OCI-LY7 (cell line): ENCODE results near the gene ALDH1L2. TPM values are rescaled to one million over a fixed set of nuclear protein-coding genes. Genes with fewer than 3 reads are reported as not detected.

Source experiments
- BruUV-seq: library from RNA; stranded (reverse); fragments of 400-500 nt; replicated peaks from 2 replicates; lab custom pipeline; 2021; lab: Mats Ljungman, UMichigan
- CTCF ChIA-PET: fragments of 300-600 bp; sonication (Branson Sonifier 250); formaldehyde crosslinking; loops from one replicate; lab custom pipeline; 2022; ENCODE audit warnings: antibody characterized with exemption; ENCODE audit not compliant: unreplicated experiment; lab: Charles Lee
- POLR2A ChIA-PET: fragments of 300-600 bp; sonication (Branson Sonifier 250); formaldehyde crosslinking; loops from one replicate; lab custom pipeline; 2022; ENCODE audit warnings: antibody characterized with exemption; lab: Charles Lee
- DNase-seq: peaks from one replicate; pipeline ENCODE4 v3.0.0-alpha.2; 2015; ENCODE audit warnings: low spot score
- H2AFZ ChIP-seq: fragments of 200-600 bp; sonication (generic), shearing (Covaris generic); 2 replicates; pipeline ENCODE4 v1.6.1; 2014; ENCODE audit warnings: mild to moderate bottlenecking, antibody characterized with exemption, low read length, moderate library complexity
- H3K27ac ChIP-seq: fragments of 200-600 bp; sonication (generic); 2 replicates; pipeline ENCODE4 v1.5.1; 2014; ENCODE audit warnings: mixed run types, low read depth, mild to moderate bottlenecking, moderate library complexity, low read length, inconsistent platforms; ENCODE audit not compliant: poor library complexity, severe bottlenecking
- H3K36me3 ChIP-seq: fragments of 200-600 bp; sonication (generic); 2 replicates; pipeline ENCODE4 v1.6.1; 2014; ENCODE audit warnings: mild to moderate bottlenecking, antibody characterized with exemption, low read length, moderate library complexity, mixed read lengths; ENCODE audit not compliant: insufficient read depth
- H3K4me1 ChIP-seq: fragments of 200-600 bp; sonication (generic); 2 replicates; pipeline ENCODE4 v1.5.1; 2014; ENCODE audit warnings: mild to moderate bottlenecking, low read length; ENCODE audit not compliant: insufficient read depth, poor library complexity, severe bottlenecking
- H3K4me2 ChIP-seq: fragments of 200-600 bp; sonication (generic); 2 replicates; pipeline ENCODE4 v1.6.1; 2014; ENCODE audit warnings: mild to moderate bottlenecking, low read length
- H3K4me3 ChIP-seq: fragments of 200-600 bp; sonication (generic); 2 replicates; pipeline ENCODE4 v1.5.1; 2014; ENCODE audit warnings: mild to moderate bottlenecking, low read depth, low read length; ENCODE audit not compliant: poor library complexity, severe bottlenecking
- H3K79me2 ChIP-seq: fragments of 200-600 bp; sonication (generic); 2 replicates; pipeline ENCODE4 v1.6.1; 2016; ENCODE audit warnings: low read depth, mild to moderate bottlenecking, low read length, moderate library complexity, mixed read lengths; ENCODE audit not compliant: insufficient read depth
- H3K9me2 ChIP-seq: fragments of 200-600 bp; sonication (generic); 2 replicates; pipeline ENCODE4 v1.6.1; 2016; ENCODE audit warnings: mild to moderate bottlenecking, low read length, mixed read lengths; ENCODE audit not compliant: insufficient read depth
- H3K9me3 ChIP-seq: fragments of 200-600 bp; sonication (generic); 2 replicates; pipeline ENCODE4 v1.6.1; 2014; ENCODE audit warnings: mild to moderate bottlenecking, mixed run types, low read length, mixed read lengths
- H4K20me1 ChIP-seq: fragments of 200-600 bp; sonication (generic); 2 replicates; pipeline ENCODE4 v1.6.1; 2014; ENCODE audit warnings: mild to moderate bottlenecking, antibody characterized with exemption, low read length, moderate library complexity, mixed read lengths; ENCODE audit not compliant: insufficient read depth
- CTCF ChIP-seq: fragments of 200-600 bp; sonication (generic); conservative IDR thresholded peaks from 2 replicates; pipeline ENCODE4 v1.5.1; 2014; ENCODE audit warnings: mild to moderate bottlenecking, antibody characterized with exemption, low read length, moderate library complexity, mixed read lengths
- EZH2phosphoT487 ChIP-seq: fragments of 200-600 bp; sonication (generic); IDR thresholded peaks from 2 replicates; pipeline ENCODE4 v1.6.1; 2018; ENCODE audit warnings: low read depth, borderline replicate concordance, mild to moderate bottlenecking, mixed run types, antibody characterized with exemption, low read length, moderate library complexity, mixed read lengths
- intact Hi-C: fragments of 100-400 bp; cut with micrococcal nuclease; formaldehyde crosslinking; loops from one replicate; pipeline ENCODE4 v1.10.0; 2022; ENCODE audit not compliant: unreplicated experiment
- total RNA-seq, 2 experiments: library from RNA; depleted of rRNA in 1 of 2; stranded (reverse); fragments of >200 nt in 1 of 2; shearing (Covaris generic) in 1 of 2; gene quantifications; 2 replicates each; pipeline ENCODE4 v1.2.3, GENCODE V29; 2014 to 2022

ALDH1L2 gene
- total RNA-seq, 2 experiments from 2014 or later: 0.25 TPM; not detected in 1

- H3K9me3 ChIP-seq: peaks cover 19% of the 10 kb centered on the region; the same call in 1 of the 2 replicates
- DNase-seq: peak; percentile 67
- H2AFZ ChIP-seq: no peak overlapping the region; the same call in 1 of the 2 replicates
- H3K4me3 ChIP-seq: peak overlapping the region; percentile 99
- CTCF ChIA-PET: no interaction called here
- H3K79me2 ChIP-seq: peaks cover 70% of the 10 kb centered on the region
- peak overlapping the region; percentile 97 for H3K4me2 ChIP-seq
- H3K9me2 ChIP-seq: no peaks in the 10 kb centered on the region
- peaks cover 20% of the 10 kb centered on the region for H4K20me1 ChIP-seq
- H3K36me3 ChIP-seq: peaks cover 52% of the 10 kb centered on the region
- POLR2A ChIA-PET: interaction anchor here (0.5 to 3.6 kb wide), 8 partner anchors 19 to 822 kb away, joined by 3 to 19 read pairs (median 4); no protein-coding TSS in a partner anchor
- intact Hi-C loops: loop anchor here (5.0 kb wide), 3 partner anchors 223 to 822 kb away; partner anchors contain the start of genes C12orf75 and CHST11
- BruUV-seq: no TSS peak
- TF ChIP-seq EZH2phosphoT487 (no peak), CTCF (no peak)
- peak overlapping the region; percentile 96 for H3K27ac ChIP-seq
- H3K4me1 ChIP-seq: peaks cover 38% of the 10 kb centered on the region
Measured at GRCh38 chr12:105109465-105110212, 25.4 kb upstream of the ALDH1L2 start.

- intact Hi-C loops: loop anchor here (5.0 kb wide), 3 partner anchors 225 to 820 kb away; partner anchors contain the start of genes C12orf75 and CHST11
Measured at GRCh38 chr12:105107494-105108371, 23.5 kb upstream of the ALDH1L2 start, which contains the start of gene WASHC4. TSS of gene WASHC4 (plus strand) at chr12:105107731. CDS start at chr12:105107801, 70 bp downstream.

More at GRCh38 chr12:105107494-105108371, 23.5 kb upstream of the ALDH1L2 start, which contains the start of gene WASHC4:
- ChIA-PET CTCF (no interaction called here), POLR2A (interaction anchor here (0.6 to 3.6 kb wide), 8 partner anchors 8 to 504 kb away, joined by 3 to 19 read pairs (median 4); no protein-coding TSS in a partner anchor)
- Histone ChIP-seq H3K4me2 (peak within 1 kb of the TSS; percentile 97), H4K20me1 (peaks cover 20% of the 10 kb centered on the region), H3K9me2 (no peaks in the 10 kb centered on the region), H3K4me1 (peaks cover 36% of the 10 kb centered on the region), H3K79me2 (peaks cover 51% of the 10 kb centered on the region), H3K36me3 (peaks cover 33% of the 10 kb centered on the region), H3K4me3 (peak within 1 kb of the TSS; percentile 99), H3K27ac (peak within 1 kb of the TSS; percentile 96), H3K9me3 (peaks cover 20% of the 10 kb centered on the region; the same call in 1 of the 2 replicates), H2AFZ (peak within 1 kb of the TSS; percentile 89)
- peak; percentile 95 for DNase-seq
- no TSS peak for BruUV-seq
- TF ChIP-seq EZH2phosphoT487: no peak
- TF ChIP-seq CTCF: no peak
